Endothelial cell of umbilical vein (primary cell): ENCODE results near the gene C3orf38. TPM values are rescaled to one million over a fixed set of nuclear protein-coding genes. Genes with fewer than 3 reads are reported as not detected.

Experiments used
- BruUV-seq: library from RNA; stranded (reverse); fragments of 400-500 nt; replicated peaks from 2 replicates; lab custom pipeline; 2021; lab: Mats Ljungman, UMichigan
- CTCF ChIA-PET: fragments of 300-600, 350-600 bp; sonication (Branson Sonifier 250); formaldehyde crosslinking; loops from one replicate; lab custom pipeline; 2021; ENCODE audit warnings: antibody characterized with exemption, inconsistent platforms; lab: Charles Lee
- POLR2A ChIA-PET: fragments of 300-600, 350-600 bp; sonication (Branson Sonifier 250); formaldehyde crosslinking; loops from one replicate; lab custom pipeline; 2021; ENCODE audit warnings: antibody characterized with exemption, inconsistent platforms; lab: Charles Lee
- DNase-seq: peaks from one replicate; pipeline ENCODE4 v3.0.0-alpha.2; 2011; ENCODE audit warnings: low read depth, low spot score
- FAIRE-seq: peaks from 2 replicates; lab custom pipeline; 2011; peaks lifted over from hg19 to GRCh38; lab: Jason Lieb, UNC
- H2AFZ ChIP-seq: 2 replicates; pipeline ENCODE4 v1.6.0; 2012; ENCODE audit warnings: low read depth, low read length, control low read depth, inconsistent platforms
- H3K27ac ChIP-seq: 2 replicates; pipeline ENCODE4 v1.5.1; 2011; ENCODE audit warnings: low read depth, mild to moderate bottlenecking, control low read depth, low read length, moderate library complexity; ENCODE audit not compliant: insufficient read depth
- H3K27me3 ChIP-seq, 2 experiments: 2 replicates each; pipeline versions ENCODE4 v1.6.0 to v1.6.1; 2011; ENCODE audit warnings: low read length in 2 of 2, mixed read lengths in 1 of 2; ENCODE audit not compliant: control insufficient read depth in 2 of 2, insufficient read depth in 2 of 2
- H3K36me3 ChIP-seq, 2 experiments: 2 replicates in 1 of 2; 3 replicates in 1 of 2; pipeline ENCODE4 v1.5.1; 2011; ENCODE audit warnings: low read length in 2 of 2, mild to moderate bottlenecking in 1 of 2, moderate library complexity in 1 of 2; ENCODE audit not compliant: control insufficient read depth in 2 of 2, insufficient read depth in 2 of 2; ENCODE audit errors: extremely low read depth in 1 of 2
- H3K4me1 ChIP-seq: 3 replicates; pipeline ENCODE4 v1.5.1; 2011; ENCODE audit warnings: mild to moderate bottlenecking, low read length; ENCODE audit not compliant: control insufficient read depth, insufficient read depth; ENCODE audit errors: extremely low read depth
- H3K4me2 ChIP-seq: 2 replicates; pipeline ENCODE4 v1.6.1; 2011; ENCODE audit warnings: low read length, control low read depth, mixed read lengths; ENCODE audit not compliant: insufficient read depth
- H3K4me3 ChIP-seq, 3 experiments: fragments of 200-600 bp in 1 of 3; sonication (generic), shearing (Covaris generic) in 1 of 3; replicated peaks in 1 of 3; 2 replicates each; pipeline ENCODE4 v1.5.1; 2011 to 2016; ENCODE audit warnings: control low read depth in 3 of 3, low read length in 3 of 3, mild to moderate bottlenecking in 2 of 3, inconsistent platforms in 1 of 3, low read depth in 1 of 3, moderate library complexity in 1 of 3; ENCODE audit not compliant: insufficient read depth in 1 of 3
- H3K79me2 ChIP-seq: 2 replicates; pipeline ENCODE4 v1.6.0; 2012; ENCODE audit warnings: low read length, inconsistent platforms; ENCODE audit not compliant: control insufficient read depth, insufficient read depth
- H3K9ac ChIP-seq: replicated peaks from 2 replicates; pipeline ENCODE3; 2011; ENCODE audit warnings: low read length, control low read depth; ENCODE audit not compliant: insufficient read depth; ENCODE audit errors: extremely low read depth
- H3K9me1 ChIP-seq: replicated peaks from 3 replicates; pipeline ENCODE4 v1.6.0; 2011; ENCODE audit warnings: mild to moderate bottlenecking, low read length; ENCODE audit not compliant: control insufficient read depth, insufficient read depth; ENCODE audit errors: extremely low read depth
- H3K9me3 ChIP-seq: replicated peaks from 2 replicates; pipeline ENCODE4 v1.5.1; 2012; ENCODE audit warnings: low read length, inconsistent platforms; ENCODE audit not compliant: control insufficient read depth, insufficient read depth
- H4K20me1 ChIP-seq: replicated peaks from 2 replicates; pipeline ENCODE3; 2011; ENCODE audit warnings: mild to moderate bottlenecking, low read length; ENCODE audit not compliant: control insufficient read depth, insufficient read depth; ENCODE audit errors: extremely low read depth
- CTCF ChIP-seq, 2 donors: IDR thresholded peaks; 1 replicate in 1 of 2; 2 replicates in 1 of 2; pipeline ENCODE4 v1.5.1; 2011; ENCODE audit warnings: low read length in 2 of 2, mild to moderate bottlenecking in 2 of 2, moderate library complexity in 2 of 2, control low read depth in 1 of 2, inconsistent platforms in 1 of 2, low read depth in 1 of 2; ENCODE audit not compliant: insufficient read depth in 1 of 2; ENCODE audit errors: extremely low read depth in 1 of 2
- FOS ChIP-seq: IDR thresholded peaks from 2 replicates; pipeline ENCODE4 v1.6.1; 2011; ENCODE audit warnings: mild to moderate bottlenecking, low read length, moderate library complexity, borderline replicate concordance; ENCODE audit not compliant: insufficient read depth
- GATA2 ChIP-seq: IDR thresholded peaks from 2 replicates; pipeline ENCODE4 v1.7.0; 2011; ENCODE audit warnings: low read depth, mild to moderate bottlenecking, moderate library complexity, mixed read lengths, low read length; ENCODE audit not compliant: insufficient read length, insufficient read depth
- MAX ChIP-seq: IDR thresholded peaks from 2 replicates; pipeline ENCODE4 v1.6.1; 2011; ENCODE audit not compliant: insufficient read depth, insufficient read length
- MYC ChIP-seq: IDR thresholded peaks from one replicate; pipeline ENCODE4 v1.6.1; 2011; ENCODE audit warnings: mild to moderate bottlenecking, low read depth, low read length
- dilution Hi-C: fragments of 300-500 bp; cut with MboI; formaldehyde crosslinking; loops from one replicate; pipeline ENCODE4 v1.15.0; 2019; ENCODE audit warnings: low sequenced_read_pairs; ENCODE audit not compliant: extremely low pct_ligation_motif_present
- intact Hi-C: fragments of 100-400 bp; cut with micrococcal nuclease; formaldehyde crosslinking; loops from one replicate; pipeline ENCODE4 v1.10.0; 2022
- polyA plus RNA-seq, 4 experiments: library from polyadenylated mRNA; depleted of rRNA in 3 of 4; stranded (reverse) in 3 of 4; unstranded in 1 of 4; fragments of >200 nt; gene quantifications; 2 replicates each; pipeline versions ENCODE4 v1.2.1 to v1.2.3, GENCODE V29; 2011 to 2012; ENCODE audit warnings: missing spikeins in 1 of 4
- total RNA-seq: library from RNA; stranded (reverse); gene quantifications from 2 replicates; pipeline ENCODE4 v1.2.3, GENCODE V29; 2021

Gene C3orf38
- total and polyA plus RNA-seq, 2 donors (not counting 3 experiments of a cell fraction or from before 2014, with no cell fraction given) = 5.2 to 17.9 TPM

GRCh38 chr3:88167704-88168103 lies 17.9 kb downstream of the C3orf38 start:
- TF ChIP-seq MAX (no peak), FOS (no peak)
- H3K4me1 ChIP-seq = no peaks in the 10 kb centered on the region
- CTCF ChIA-PET = interaction anchor here (0.6 to 1.7 kb wide), 2 partner anchors 12 kb away, joined by 4 read pairs; no protein-coding TSS in a partner anchor
- no peaks in the 10 kb centered on the region for H4K20me1 ChIP-seq
- no peaks in the 10 kb centered on the region for H3K27me3 ChIP-seq
- no peak overlapping the region for H3K4me3 ChIP-seq
- H3K9me1 ChIP-seq = no peaks in the 10 kb centered on the region
- no peak overlapping the region for H2AFZ ChIP-seq
- no peak overlapping the region for H3K4me2 ChIP-seq
- no peaks in the 10 kb centered on the region for H3K36me3 ChIP-seq
- no peak for DNase-seq
- dilution Hi-C loops = no loop called here
- no peak for FAIRE-seq
- intact Hi-C loops = no loop called here
- no peak overlapping the region for H3K9ac ChIP-seq
- POLR2A ChIA-PET = no interaction called here
- no peaks in the 10 kb centered on the region for H3K79me2 ChIP-seq
- no peaks in the 10 kb centered on the region for H3K9me3 ChIP-seq
- H3K27ac ChIP-seq = no peak overlapping the region
- BruUV-seq = no TSS peak

DNA sequence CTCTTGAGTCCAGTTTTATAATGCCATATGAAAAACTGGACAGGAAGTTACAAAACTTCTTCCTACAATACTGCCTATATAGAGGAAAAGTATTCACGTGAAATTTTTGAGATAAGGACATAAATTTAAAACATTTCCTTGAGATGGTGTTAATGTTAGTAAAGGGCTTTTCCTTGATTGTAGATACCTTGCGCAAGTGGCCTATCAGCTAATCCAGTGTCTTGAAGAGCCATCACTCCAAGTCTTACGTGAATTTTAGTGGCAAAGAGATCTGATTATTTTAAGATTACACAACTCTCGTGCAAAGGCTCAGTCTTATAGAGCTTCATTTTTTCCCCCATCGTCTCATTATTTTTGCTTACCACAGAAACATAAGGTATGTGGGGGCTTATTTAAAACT lies 18.4 kb downstream of the C3orf38 start:
- H3K79me2 ChIP-seq = no peaks in the 10 kb centered on the region
- no peak overlapping the region for H3K4me3 ChIP-seq
- dilution Hi-C loops (no loop called here), intact Hi-C loops (no loop called here)
- H3K27me3 ChIP-seq = no peaks in the 10 kb centered on the region
- no peak overlapping the region for H3K27ac ChIP-seq
- ChIA-PET CTCF (interaction anchor here (1.7 kb wide), 1 partner anchor 12 kb away, joined by 4 read pairs; no protein-coding TSS in a partner anchor), POLR2A (no interaction called here)
- no peak overlapping the region for H3K9ac ChIP-seq
- no peaks in the 10 kb centered on the region for H3K9me1 ChIP-seq
- no peak overlapping the region for H2AFZ ChIP-seq
- no peaks in the 10 kb centered on the region for H3K36me3 ChIP-seq
- FAIRE-seq (no peak), DNase-seq (no peak)
- H3K4me2 ChIP-seq = no peak overlapping the region
- no peaks in the 10 kb centered on the region for H4K20me1 ChIP-seq
- no TSS peak for BruUV-seq
- H3K4me1 ChIP-seq = no peaks in the 10 kb centered on the region
- H3K9me3 ChIP-seq = no peaks in the 10 kb centered on the region
- TF ChIP-seq MYC = no peak
- TF ChIP-seq MAX = no peak
- TF ChIP-seq GATA2 = no peak
- no peak for TF ChIP-seq CTCF (IDR thresholded peaks at IDR 0.05; ENCODE audit: extremely low read depth in 1 of 2, insufficient read depth in 1 of 2, low read depth in 1 of 2, low read length in 2 of 2)
